HG03558 (cell line): ENCODE data around the gene BRPF3.

Experiments
- ATAC-seq: cut with Tn5 transposase; IDR thresholded peaks from one replicate; pipeline ENCODE4 v1.9.1; 2021; ENCODE audit warnings: moderate number of reproducible peaks; ENCODE audit not compliant: unreplicated experiment; ENCODE audit errors: extremely low read depth

BRPF3 gene

DNA sequence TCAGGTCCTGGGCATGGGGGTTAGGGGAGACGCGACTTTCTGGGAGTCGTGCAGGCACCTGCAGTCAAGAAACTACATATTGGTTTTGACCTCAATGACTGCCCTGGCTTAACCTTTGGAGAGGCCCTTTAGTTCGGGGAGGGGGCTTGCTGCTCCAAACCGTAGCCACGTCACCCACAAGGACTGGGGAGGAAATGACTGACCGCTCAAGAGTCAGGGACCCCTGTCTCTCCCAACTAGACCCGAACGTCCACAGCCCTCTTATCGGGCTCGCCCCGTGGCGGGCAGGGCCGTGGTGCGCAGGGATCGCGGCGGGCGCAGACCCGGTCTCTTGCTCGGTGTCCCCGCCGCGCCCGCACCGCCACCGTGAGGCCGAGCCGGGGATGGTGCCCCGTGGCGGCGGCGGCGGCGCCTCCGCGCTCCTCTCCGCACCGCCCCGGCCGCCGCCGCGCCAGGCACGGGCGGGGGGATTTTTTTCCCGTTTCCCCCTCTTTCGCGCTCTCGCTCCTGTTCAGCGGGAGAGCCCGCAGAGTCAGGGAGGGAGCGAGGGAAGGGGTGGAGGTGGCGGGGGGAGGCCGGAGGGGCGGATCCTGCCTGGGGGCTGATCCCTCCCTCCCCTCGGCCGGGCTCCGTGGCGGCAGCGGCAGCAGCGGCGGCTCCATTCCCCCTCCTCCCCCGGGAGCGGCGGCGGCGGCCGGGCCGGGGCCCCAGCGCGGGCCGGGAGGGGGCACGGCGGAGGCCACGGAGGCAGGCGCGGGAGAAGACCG is at the start of gene BRPF3:
TSS of gene BRPF3 (plus strand) at position 632 of the 767 bp plus-strand sequence. CDS start 3,579 bp downstream, outside the sequence.
- no peak for ATAC-seq

DNA sequence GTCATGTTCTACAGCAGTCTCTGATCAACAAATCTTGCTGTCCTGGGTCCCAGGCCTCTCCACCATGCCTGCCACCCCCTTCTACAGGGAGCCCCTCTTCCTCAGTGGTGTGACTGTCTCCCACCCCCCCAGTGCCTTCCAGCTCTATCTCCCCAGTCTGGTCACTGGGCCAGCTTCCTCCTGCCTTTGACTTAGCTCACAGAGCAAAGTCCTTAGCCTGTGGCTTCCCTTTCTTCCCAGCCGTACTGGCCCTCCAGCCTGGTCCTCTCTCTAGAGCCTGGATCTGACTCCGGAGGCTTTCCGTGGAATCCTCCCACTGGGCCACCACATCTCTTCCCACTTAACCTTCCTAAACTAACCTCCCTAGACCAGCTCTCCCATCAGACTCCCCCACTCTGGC is 49.2 kb upstream of the BRPF3 start:
- no peak for ATAC-seq

- no peak for ATAC-seq
Measured at GRCh38 chr6:36149476-36149875, 47.1 kb upstream of the BRPF3 start.

DNA sequence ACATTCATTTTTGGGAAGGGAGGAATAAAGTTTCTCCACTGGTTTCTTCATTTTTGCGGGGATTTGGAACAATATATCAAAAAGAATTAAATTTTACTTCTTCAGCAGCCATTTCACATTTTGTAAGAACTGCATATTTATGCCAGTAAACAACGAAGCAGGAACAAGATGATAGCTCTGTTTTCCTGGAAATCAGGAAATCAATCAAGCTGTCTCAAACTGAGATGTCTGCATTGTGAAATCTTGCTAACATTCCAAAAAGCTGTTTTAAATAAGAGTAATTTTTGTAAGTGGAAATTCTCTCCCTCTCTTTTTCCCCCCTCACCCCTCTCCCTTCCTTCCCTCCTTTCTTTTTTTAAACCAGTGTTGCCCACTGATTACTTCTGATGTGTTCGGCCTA is 46.3 kb upstream of the BRPF3 start:
- no peak for ATAC-seq

- no peak for ATAC-seq
Measured at GRCh38 chr6:36154286-36154685, 42.3 kb upstream of the BRPF3 start.

DNA sequence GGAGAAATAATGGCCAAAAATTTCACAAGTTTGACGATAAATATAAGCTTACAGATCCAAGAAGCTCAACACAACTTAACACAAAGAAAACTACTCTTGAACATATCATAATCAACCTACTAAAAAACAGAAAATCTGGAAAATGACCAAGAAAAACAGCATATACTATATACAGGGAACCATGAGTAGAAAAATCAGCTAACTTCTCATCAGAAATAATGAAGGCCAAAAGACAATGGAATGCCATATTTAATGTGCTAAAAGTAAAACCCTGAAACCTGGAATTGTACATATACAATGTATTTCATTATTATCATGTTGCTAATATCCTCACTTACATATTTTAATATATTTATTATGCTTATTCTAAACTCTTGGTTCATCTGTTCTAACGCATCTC is 40.9 kb upstream of the BRPF3 start:
- ATAC-seq: no peak

GRCh38 chr6:36160147-36160760 is 36.3 kb upstream of the BRPF3 start:
- ATAC-seq: no peak

- no peak for ATAC-seq
Measured at GRCh38 chr6:36169023-36170007, 27.2 kb upstream of the BRPF3 start.

DNA sequence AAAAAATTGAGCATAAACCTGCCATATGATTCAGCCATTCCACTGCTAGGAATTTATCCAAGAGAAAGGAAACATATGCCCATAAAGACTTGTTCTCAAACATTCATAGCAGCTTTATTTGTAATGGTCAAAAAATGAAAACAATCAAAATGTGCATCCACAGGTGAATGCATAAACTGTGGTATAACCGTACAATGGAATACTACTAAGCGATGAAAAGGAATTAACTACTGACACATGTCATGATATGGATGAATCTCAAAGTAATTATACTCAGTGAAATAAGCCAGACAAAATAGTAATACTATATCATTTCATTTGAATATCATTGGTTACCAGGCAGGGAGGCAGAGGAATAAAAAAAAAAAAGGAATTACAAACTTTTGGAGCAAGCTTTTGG is 25.8 kb upstream of the BRPF3 start:
- no peak for ATAC-seq

DNA sequence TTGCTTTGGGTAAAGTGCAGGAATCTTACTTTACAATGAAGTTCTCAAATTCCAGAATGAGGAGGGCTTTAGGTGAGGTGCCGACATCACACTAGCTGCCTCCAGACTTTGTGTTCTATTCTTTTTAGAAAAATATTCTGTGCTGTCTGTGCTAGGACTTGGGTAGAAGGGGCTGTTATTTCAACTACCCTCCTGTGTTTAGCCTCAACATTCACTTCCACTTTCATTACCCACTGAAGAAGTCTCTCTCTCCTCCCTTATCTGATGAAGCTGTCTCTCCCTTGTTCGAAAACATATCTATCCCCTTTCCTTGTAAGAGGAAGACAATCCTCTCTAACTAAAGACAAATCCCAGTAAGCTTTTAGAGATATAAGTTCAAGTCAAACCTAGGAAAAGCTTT is 25.0 kb upstream of the BRPF3 start:
- ATAC-seq: no peak

DNA sequence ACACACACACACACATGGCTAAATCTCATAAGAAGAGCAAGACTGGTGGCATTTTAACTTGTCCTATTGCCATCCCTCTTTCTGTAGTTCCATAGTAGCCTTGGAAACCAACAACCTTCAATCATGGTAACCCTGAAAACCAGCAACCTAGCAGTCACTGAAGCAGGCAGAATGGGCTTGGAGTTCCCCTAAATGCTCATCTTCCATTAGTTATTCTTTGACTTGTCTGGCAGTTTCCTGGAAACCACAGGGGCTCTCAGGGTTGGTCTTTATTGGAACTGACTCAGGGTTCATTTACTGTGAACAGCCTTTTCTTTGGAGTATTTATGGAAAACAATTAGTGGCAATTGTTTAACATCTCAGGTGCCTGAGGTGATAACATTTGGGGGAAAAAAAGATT is 19.4 kb upstream of the BRPF3 start:
- ATAC-seq: no peak

DNA sequence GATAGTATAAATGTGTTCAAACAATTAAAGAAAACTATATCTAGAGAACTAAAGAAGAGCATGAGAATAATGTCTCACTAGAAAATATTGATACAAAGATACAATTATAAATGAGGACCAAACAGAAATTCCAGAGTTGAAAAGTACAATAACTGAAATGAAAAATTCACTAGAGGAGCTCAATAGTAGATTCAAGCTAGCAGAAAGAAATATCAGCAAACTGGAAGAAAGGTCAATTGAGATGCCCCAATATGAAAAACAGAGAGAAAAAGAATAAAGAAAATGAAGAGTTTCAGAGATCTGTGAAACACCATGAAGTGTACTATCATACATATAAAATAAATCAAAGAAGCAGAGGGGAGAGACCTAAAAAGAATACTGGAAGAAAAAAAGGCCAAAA is 18.0 kb upstream of the BRPF3 start:
- no peak for ATAC-seq

GRCh38 chr6:36180126-36180525 is 16.4 kb upstream of the BRPF3 start:
- ATAC-seq: no peak

DNA sequence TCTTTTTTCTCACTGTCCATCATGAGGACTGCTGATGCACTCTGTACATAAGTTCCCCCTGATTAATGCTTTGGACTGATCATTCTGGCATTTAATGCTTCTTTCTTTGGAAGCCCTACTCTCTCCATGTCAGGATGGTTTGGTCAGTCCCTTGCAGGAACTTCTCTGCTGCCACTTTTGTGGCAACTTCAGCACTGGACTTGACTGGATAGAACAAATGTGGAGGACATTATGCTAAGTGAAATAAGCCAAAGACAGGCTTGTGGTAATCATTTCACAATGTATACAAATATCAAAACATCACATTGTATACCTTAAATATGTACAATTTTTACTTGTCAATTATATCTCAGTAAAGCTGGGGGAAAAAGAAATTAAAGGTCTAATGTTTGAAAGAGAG is 12.2 kb upstream of the BRPF3 start:
- no peak for ATAC-seq

DNA sequence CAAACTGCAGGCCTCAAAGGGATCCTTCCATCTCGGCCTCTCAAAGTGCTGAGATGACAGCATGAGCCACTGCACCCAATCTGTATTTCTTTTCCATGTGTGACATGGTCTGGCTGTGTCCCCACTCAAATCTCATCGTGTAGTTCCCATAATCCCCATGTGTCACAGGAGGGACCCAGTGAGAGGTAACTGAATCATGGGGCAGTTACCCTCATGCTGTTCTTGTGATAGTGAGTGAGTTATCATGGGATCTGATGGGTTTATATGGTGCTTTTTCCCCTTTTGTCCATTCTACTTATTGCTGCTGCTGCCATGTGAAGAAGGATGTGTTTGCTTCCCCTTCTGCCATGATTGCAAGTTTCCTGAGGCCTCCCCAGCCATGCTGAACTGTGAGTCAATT is 10.3 kb upstream of the BRPF3 start:
- ATAC-seq: no peak

DNA sequence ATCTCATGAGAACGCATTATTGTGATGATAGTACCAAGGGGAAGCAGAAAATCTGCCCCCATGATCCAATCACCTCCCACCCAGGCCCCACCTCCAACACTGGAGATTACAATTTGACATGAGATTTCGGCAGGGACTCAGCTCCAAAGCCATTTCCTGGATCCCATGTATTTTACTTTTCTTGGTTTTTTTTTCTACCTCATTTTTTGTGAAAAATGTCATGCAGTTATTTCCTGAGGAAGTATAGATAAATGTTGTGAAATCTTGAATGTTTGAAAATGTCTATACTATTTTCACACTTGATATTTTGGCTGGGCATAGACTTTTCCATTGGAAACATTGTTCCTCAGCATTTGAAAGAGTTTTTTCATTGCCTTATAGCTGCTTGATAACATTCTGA is 9.1 kb upstream of the BRPF3 start:
- no peak for ATAC-seq

DNA sequence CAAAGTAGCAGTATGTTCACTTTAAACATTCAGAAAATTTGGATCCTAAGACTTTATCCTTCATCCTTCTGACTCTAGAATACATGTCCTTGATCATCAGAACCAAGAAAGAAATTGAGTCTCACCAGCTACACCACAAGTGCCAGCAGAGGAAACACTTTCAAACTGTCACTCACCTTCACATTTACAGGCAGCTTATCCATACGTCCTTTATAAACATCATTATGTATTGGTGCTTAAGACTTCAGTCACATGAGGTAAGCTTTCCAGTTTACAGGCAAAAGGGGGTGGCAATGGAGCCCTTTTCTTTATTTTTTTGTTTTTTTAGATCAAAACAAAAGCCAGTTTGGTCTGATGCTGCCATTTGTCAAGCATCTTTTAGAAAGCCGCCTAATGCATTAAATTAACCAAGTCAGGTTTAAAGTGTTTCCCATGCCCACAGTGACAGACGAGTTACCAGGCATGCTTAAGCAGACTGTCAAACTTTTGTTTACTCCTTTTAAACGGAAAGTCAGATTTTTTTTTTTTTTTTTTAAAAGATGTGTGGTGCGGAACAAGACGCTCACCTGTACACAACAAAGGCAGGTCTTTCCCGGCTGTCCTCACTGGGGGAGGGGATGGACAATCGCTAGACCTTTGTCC is 952 bp upstream of the BRPF3 start:
- ATAC-seq: no peak

- peak; percentile 88 for ATAC-seq
Measured at GRCh38 chr6:36196880-36197548, 470 bp downstream of the BRPF3 start.

- no peak for ATAC-seq
Measured at GRCh38 chr6:36197739-36198221, 1.2 kb downstream of the BRPF3 start.

DNA sequence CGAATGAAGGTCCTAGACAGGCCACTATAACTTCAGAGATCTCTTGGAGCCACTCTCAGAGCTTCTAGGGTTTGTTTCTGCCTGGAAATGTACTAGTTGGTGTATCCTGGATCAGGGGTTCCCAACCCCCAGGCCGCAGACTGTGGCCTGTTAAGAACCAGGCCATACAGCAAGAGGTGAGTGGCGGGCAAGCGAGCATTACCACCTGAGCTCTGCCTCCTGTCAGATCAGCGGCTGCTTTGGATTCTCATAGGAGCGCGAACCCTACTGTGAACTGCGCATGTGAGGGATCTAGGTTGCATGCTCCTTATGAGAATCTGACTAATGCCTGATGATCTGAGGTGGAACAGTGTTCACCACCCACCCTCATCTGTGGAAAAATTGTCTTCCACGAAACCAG is 2.4 kb downstream of the BRPF3 start:
- ATAC-seq: no peak
